Stromal cell of bone marrow (primary cell): ENCODE data around the gene UBA1.
A peak's percentile ranks its signal among the peaks of the same experiment; 100 is the strongest.

Experiments
- DNase-seq: peaks from one replicate; pipeline ENCODE4 v3.0.0-alpha.2; 2012; ENCODE audit warnings: low read depth

UBA1 gene

GRCh38 chrX:47189906-47190305 is 3.7 kb upstream of the UBA1 start:
- no peak for DNase-seq

- peak; percentile 84 for DNase-seq
These were observed 3.0 kb upstream of the UBA1 start for GRCh38 chrX:47190445-47191269.

GRCh38 chrX:47191331-47191730 is 2.3 kb upstream of the UBA1 start:
- DNase-seq: no peak

- no peak for DNase-seq
These were observed 1.7 kb upstream of the UBA1 start for GRCh38 chrX:47191806-47192401.

GRCh38 chrX:47194194-47194787 is 662 bp downstream of the UBA1 start:
- DNase-seq: no peak

GRCh38 chrX:47196098-47196497 is 2.5 kb downstream of the UBA1 start:
- DNase-seq: no peak

- DNase-seq: no peak
These were observed 3.9 kb downstream of the UBA1 start for GRCh38 chrX:47197526-47197925.

- DNase-seq: no peak
These were observed 4.5 kb downstream of the UBA1 start for GRCh38 chrX:47198026-47198686.

- no peak for DNase-seq
These were observed 5.1 kb downstream of the UBA1 start for GRCh38 chrX:47198687-47199080.

- no peak for DNase-seq
These were observed 5.7 kb downstream of the UBA1 start for GRCh38 chrX:47199286-47199685.

GRCh38 chrX:47200385-47201150 is 6.9 kb downstream of the UBA1 start:
- peak; percentile 75 for DNase-seq

GRCh38 chrX:47201345-47201944 is 7.8 kb downstream of the UBA1 start:
- no peak for DNase-seq

GRCh38 chrX:47202316-47202715 is 8.7 kb downstream of the UBA1 start:
- no peak for DNase-seq

- no peak for DNase-seq
These were observed 9.2 kb downstream of the UBA1 start for GRCh38 chrX:47202877-47203276.

- no peak for DNase-seq
These were observed 11.3 kb downstream of the UBA1 start for GRCh38 chrX:47204970-47205369.

GRCh38 chrX:47206316-47206715 is 12.7 kb downstream of the UBA1 start:
- DNase-seq: no peak

GRCh38 chrX:47208108-47208507 is 14.5 kb downstream of the UBA1 start:
- DNase-seq: no peak

- no peak for DNase-seq
These were observed 16.0 kb downstream of the UBA1 start for GRCh38 chrX:47209508-47210238.

- no peak for DNase-seq
These were observed 17.2 kb downstream of the UBA1 start for GRCh38 chrX:47210661-47211425.
